ENCODE data around the gene DNAJC28.
"Not testable (repeated sequence)": the region's sequence is repeated elsewhere in the genome, so short reads cannot be mapped to it uniquely, and the experiment has no call there.

The DNAJC28 gene

DNA sequence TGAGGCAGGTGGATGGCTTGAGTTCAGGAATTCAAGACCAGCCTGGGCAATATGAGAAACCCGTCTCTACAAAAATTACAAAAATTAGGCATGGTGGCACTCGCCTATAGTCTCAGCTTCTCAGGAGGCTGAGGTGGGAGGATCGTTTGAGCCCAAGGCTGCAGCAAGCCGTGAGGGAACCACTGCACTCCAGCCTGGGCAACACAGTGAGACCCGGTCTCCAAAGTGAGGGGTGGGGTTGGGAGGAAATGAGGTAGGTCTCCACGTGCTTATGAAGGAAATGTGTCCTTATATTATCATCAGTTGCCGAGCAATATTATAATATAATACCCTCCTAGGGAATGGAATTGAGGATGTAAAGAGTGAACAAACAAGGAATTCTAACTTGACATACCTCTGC is 14.4 kb downstream of the DNAJC28 start:
- no peak for DNase-seq (ENCODE audit: low read depth)
- no peak for TF ChIP-seq CTCF (conservative IDR thresholded peaks at IDR 0.05; ENCODE audit: low read length)
- no peak overlapping the region for H3K4me3 ChIP-seq (ENCODE audit: low read length)

GRCh38 chr21:33473344-33473743 is 18.2 kb downstream of the DNAJC28 start:
- TF ChIP-seq CTCF (conservative IDR thresholded peaks at IDR 0.05; ENCODE audit: low read length), result no peak
- no peak overlapping the region for H3K4me3 ChIP-seq (ENCODE audit: low read length)

GRCh38 chr21:33470701-33471100 is 20.8 kb downstream of the DNAJC28 start:
- no peak for DNase-seq (ENCODE audit: low read depth)
- no peak for TF ChIP-seq CTCF (conservative IDR thresholded peaks at IDR 0.05; ENCODE audit: low read length)
- H3K4me3 ChIP-seq (ENCODE audit: low read length), result no peak overlapping the region

More at GRCh38 chr21:33473344-33473743, 18.2 kb downstream of the DNAJC28 start:
- no peak for DNase-seq (ENCODE audit: low read depth)

DNA sequence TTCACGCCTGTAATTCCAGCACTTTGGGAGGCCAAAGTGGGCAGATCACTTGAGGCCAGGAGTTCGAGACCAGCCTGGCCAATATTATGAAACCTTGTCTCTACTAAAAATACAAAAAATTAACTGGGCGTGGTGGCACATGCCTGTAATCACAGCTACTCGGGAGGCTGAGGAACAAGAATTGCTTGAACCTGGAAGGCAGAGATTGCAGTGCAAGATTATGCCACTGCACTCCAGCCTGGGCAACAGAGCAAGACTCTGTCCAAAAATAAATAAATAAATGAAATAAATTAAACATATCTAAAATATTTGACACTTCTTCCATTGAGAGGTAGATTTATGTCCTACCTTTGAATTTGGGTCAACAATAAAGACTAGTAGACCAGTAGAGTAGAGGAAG is 22.3 kb downstream of the DNAJC28 start:
- DNase-seq (ENCODE audit: low read depth); H3K4me3 ChIP-seq (ENCODE audit: low read length): not testable (repeated sequence)

GRCh38 chr21:33461538-33462250 is 29.8 kb downstream of the DNAJC28 start:
- TF ChIP-seq CTCF (conservative IDR thresholded peaks at IDR 0.05; ENCODE audit: low read length), result no peak
- no peak for DNase-seq (ENCODE audit: low read depth)
- no peak overlapping the region for H3K4me3 ChIP-seq (ENCODE audit: low read length)

DNA sequence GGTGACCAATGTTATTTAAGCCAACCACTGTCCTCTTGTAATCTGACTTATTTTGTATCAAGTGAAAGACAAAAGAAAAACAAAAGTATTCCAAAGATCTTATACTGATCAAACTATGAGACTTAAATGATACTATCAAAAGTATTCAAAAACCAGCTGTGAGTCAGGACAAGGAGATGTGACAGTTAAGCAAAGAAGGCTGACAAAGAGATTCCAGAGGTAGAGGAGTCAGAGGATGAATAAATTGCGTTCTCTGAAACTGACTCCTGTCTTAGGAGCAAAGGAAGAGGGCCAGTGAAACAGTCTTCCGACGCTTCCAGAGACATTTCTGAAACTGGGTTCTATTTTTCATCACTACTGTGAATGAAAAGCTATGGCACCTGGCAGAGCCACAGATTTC is 32.7 kb downstream of the DNAJC28 start:
- TF ChIP-seq CTCF (conservative IDR thresholded peaks at IDR 0.05; ENCODE audit: low read length), result no peak
- no peak for DNase-seq (ENCODE audit: low read depth)
- H3K4me3 ChIP-seq (ENCODE audit: low read length), result no peak overlapping the region

- no peak for TF ChIP-seq CTCF (conservative IDR thresholded peaks at IDR 0.05; ENCODE audit: low read length)
- no peak overlapping the region for H3K4me3 ChIP-seq (ENCODE audit: low read length)
- DNase-seq (ENCODE audit: low read depth), result no peak
Observed at GRCh38 chr21:33455686-33456446, 35.6 kb downstream of the DNAJC28 start.

All from AG10803 (cell line).